Liver (tissue), 3 donors: ENCODE data around the gene TRPC4AP.

ENCODE experiments used
- CTCF ChIP-seq: fragments of 150-350 bp; IDR thresholded peaks from 2 replicates; pipeline ENCODE4 v1.5.1; 2017; ENCODE audit warnings: improper control_type of control experiment, low read depth, low read length; ENCODE audit not compliant: missing input control
- EGR1 ChIP-seq, 2 donors: IDR thresholded peaks; 2 replicates each; pipeline ENCODE4 v1.6.1; 2016 to 2018; ENCODE audit warnings: antibody characterized with exemption in 2 of 2, low read depth in 2 of 2
- FOXA1 ChIP-seq: IDR thresholded peaks from 2 replicates; pipeline ENCODE4 v1.6.1; 2016; ENCODE audit warnings: antibody characterized with exemption
- JUND ChIP-seq, 2 donors: IDR thresholded peaks; 2 replicates each; pipeline ENCODE4 v1.6.1; 2016; ENCODE audit warnings: antibody characterized with exemption in 2 of 2
- MAX ChIP-seq: IDR thresholded peaks from 2 replicates; pipeline ENCODE4 v1.6.1; 2016; ENCODE audit warnings: antibody characterized with exemption
- REST ChIP-seq: IDR thresholded peaks from 2 replicates; pipeline ENCODE4 v1.6.1; 2016; ENCODE audit warnings: antibody characterized with exemption, mild to moderate bottlenecking
- RXRA ChIP-seq, 2 donors: IDR thresholded peaks; 2 replicates each; pipeline ENCODE4 v1.6.1; 2017 to 2018; ENCODE audit warnings: antibody characterized with exemption in 2 of 2, mild to moderate bottlenecking in 1 of 2
- TAF1 ChIP-seq: conservative IDR thresholded peaks from 2 replicates; pipeline ENCODE4 v1.6.1; 2016; ENCODE audit warnings: antibody characterized with exemption, mild to moderate bottlenecking
- YY1 ChIP-seq: IDR thresholded peaks from 2 replicates; pipeline ENCODE4 v1.6.1; 2016; ENCODE audit warnings: antibody characterized with exemption, mild to moderate bottlenecking
- ZBTB33 ChIP-seq: IDR thresholded peaks from 2 replicates; pipeline ENCODE4 v1.6.1; 2016; ENCODE audit warnings: antibody characterized with exemption
- donor health status: healthy.
- donor health status: healthy.

- no peak for TF ChIP-seq MAX
- no peak for TF ChIP-seq CTCF
- no peak for TF ChIP-seq YY1
- TF ChIP-seq FOXA1, result no peak
- no peak for TF ChIP-seq ZBTB33
- TF ChIP-seq REST, result no peak
- TF ChIP-seq TAF1, result no peak
- TF ChIP-seq JUND (IDR thresholded peaks at IDR 0.05), result no peak
- TF ChIP-seq EGR1 (IDR thresholded peaks at IDR 0.05; ENCODE audit: low read depth in 2 of 2), result no peak
- no peak for TF ChIP-seq RXRA (IDR thresholded peaks at IDR 0.05)
Observed at GRCh38 chr20:35087355-35087754, 5.3 kb downstream of the TRPC4AP start.
